Mucosa of descending colon (tissue), 3 donors: ENCODE data around the gene GLIS1. TPM values are rescaled to one million over a fixed set of nuclear protein-coding genes. Genes with fewer than 3 reads are reported as not detected.

Experiments
- ATAC-seq: fragments of 200-7000 bp; cut with Tn5 transposase; one replicate; pipeline ENCODE4 v1.9.1; 2020; ENCODE audit warnings: mild to moderate bottlenecking, moderate library complexity
- DNase-seq, 3 donors: peaks; one replicate each; pipeline ENCODE4 v3.0.0-alpha.2; 2020
- H3K36me3 ChIP-seq: fragments of 200-600 bp; one replicate; pipeline ENCODE4 v1.8.0; 2021; ENCODE audit warnings: low read depth, mild to moderate bottlenecking
- H3K4me1 ChIP-seq: fragments of 200-600 bp; one replicate; pipeline ENCODE4 v1.8.0; 2021; ENCODE audit warnings: low read depth, mild to moderate bottlenecking
- H3K4me3 ChIP-seq: fragments of 200-600 bp; one replicate; pipeline ENCODE4 v1.8.0; 2021; ENCODE audit warnings: mild to moderate bottlenecking
- H3K9me3 ChIP-seq: fragments of 200-600 bp; one replicate; pipeline ENCODE4 v1.8.0; 2021; ENCODE audit warnings: mild to moderate bottlenecking
- CTCF ChIP-seq: fragments of 200-600 bp; IDR thresholded peaks from one replicate; pipeline ENCODE4 v1.8.0; 2022; ENCODE audit warnings: antibody characterized with exemption, mild to moderate bottlenecking
- intact Hi-C, 2 donors: fragments of 100-400 bp; cut with DNase I in 1 of 2; cut with micrococcal nuclease in 1 of 2; formaldehyde crosslinking; loops; one replicate each; pipeline versions ENCODE4 v1.11.0 to v1.11.1; 2022; cut with DNase I, micrococcal nuclease
- total RNA-seq, 3 donors: library from RNA; stranded (reverse); fragmentation: NEBNext Ultra II Directional in 2 of 3; extraction: Animal tissue kit (Norgen Biotek cat#: 25700) in 2 of 3; gene quantifications; one replicate each; pipeline versions ENCODE4 v1.2.1 to v1.2.4, GENCODE V29; 2021 to 2023
- donor health status: DM: no; HTN: no; CAD: no; lungs with moderate emphysema.
- donor health status: DM: no; HTN: no; CAD: no.
- donor health status: DM: no; HTN: yes; CAD: no.

Gene GLIS1
- total RNA-seq, 3 donors from 2014 or later: 0.09 to 0.24 (median 0.14) TPM

- Histone ChIP-seq H3K9me3 (no peaks in the 10 kb centered on the region), H3K4me1 (no peaks in the 10 kb centered on the region), H3K4me3 (no peak overlapping the region), H3K36me3 (no peaks in the 10 kb centered on the region)
- DNase-seq (no peak), ATAC-seq (no peak)
- TF ChIP-seq CTCF: no peak
- intact Hi-C loops: no loop called here
These were observed 165.0 kb downstream of the GLIS1 start for GRCh38 chr1:53573931-53574330.

GRCh38 chr1:53573522-53573921 lies 165.4 kb downstream of the GLIS1 start:
- no peaks in the 10 kb centered on the region for H3K9me3 ChIP-seq
- DNase-seq (no peak), ATAC-seq (no peak)
- intact Hi-C loops: no loop called here
- TF ChIP-seq CTCF: no peak
- no peaks in the 10 kb centered on the region for H3K36me3 ChIP-seq
- H3K4me3 ChIP-seq: no peak overlapping the region
- no peaks in the 10 kb centered on the region for H3K4me1 ChIP-seq

- intact Hi-C loops: no loop called here
- ATAC-seq (no peak), DNase-seq (no peak)
- Histone ChIP-seq H3K4me1 (no peaks in the 10 kb centered on the region), H3K9me3 (no peaks in the 10 kb centered on the region), H3K36me3 (no peaks in the 10 kb centered on the region), H3K4me3 (no peak overlapping the region)
- no peak for TF ChIP-seq CTCF
These were observed 166.2 kb downstream of the GLIS1 start for GRCh38 chr1:53572815-53573173.

- ATAC-seq (no peak), DNase-seq (no peak)
- Histone ChIP-seq H3K36me3 (no peaks in the 10 kb centered on the region), H3K4me3 (no peak overlapping the region), H3K9me3 (no peaks in the 10 kb centered on the region), H3K4me1 (no peaks in the 10 kb centered on the region)
- TF ChIP-seq CTCF: no peak
- intact Hi-C loops: no loop called here
These were observed 166.7 kb downstream of the GLIS1 start for GRCh38 chr1:53572065-53572814.

- Histone ChIP-seq H3K4me3 (no peak overlapping the region), H3K9me3 (no peaks in the 10 kb centered on the region), H3K36me3 (no peaks in the 10 kb centered on the region), H3K4me1 (no peaks in the 10 kb centered on the region)
- ATAC-seq (no peak), DNase-seq (no peak)
- no peak for TF ChIP-seq CTCF
- intact Hi-C loops: no loop called here
These were observed 170.4 kb downstream of the GLIS1 start for GRCh38 chr1:53568540-53568939.

GRCh38 chr1:53567851-53568250 lies 171.1 kb downstream of the GLIS1 start:
- ATAC-seq (no peak), DNase-seq (peak in 1 of 3 donors; percentile 6)
- no peak overlapping the region for H3K4me3 ChIP-seq
- no peaks in the 10 kb centered on the region for H3K36me3 ChIP-seq
- H3K9me3 ChIP-seq: no peaks in the 10 kb centered on the region
- no peaks in the 10 kb centered on the region for H3K4me1 ChIP-seq
- no peak for TF ChIP-seq CTCF
- intact Hi-C loops: no loop called here
